Thyroid gland (tissue), 4 donors: ENCODE data around the gene NEK3. TPM values are rescaled to one million over a fixed set of nuclear protein-coding genes. Genes with fewer than 3 reads are reported as not detected.
"Not testable (repeated sequence)": the region's sequence is repeated elsewhere in the genome, so short reads cannot be mapped to it uniquely, and the experiment has no call there.

ENCODE experiments used
- DNase-seq, 2 donors: peaks; one replicate each; pipeline ENCODE4 v3.0.0-alpha.2; 2019
- H3K27ac ChIP-seq, 3 donors: fragments of 200-600 bp; sonication (generic); 1 replicate in 2 of 3; 2 replicates in 1 of 3; pipeline ENCODE4 v1.5.1; 2016 to 2019; ENCODE audit warnings: mild to moderate bottlenecking in 1 of 3, moderate library complexity in 1 of 3
- H3K27me3 ChIP-seq: fragments of 200-600 bp; sonication (generic); one replicate; pipeline ENCODE4 v1.5.1; 2019
- H3K36me3 ChIP-seq, 2 donors: fragments of 200-600 bp; sonication (generic); one replicate each; pipeline ENCODE4 v1.5.1; 2016 to 2019
- H3K4me1 ChIP-seq, 2 donors: fragments of 200-600 bp; sonication (generic); one replicate each; pipeline ENCODE4 v1.5.1; 2017 to 2019
- H3K4me3 ChIP-seq, 3 donors: fragments of 200-600 bp; sonication (generic); replicated peaks in 1 of 3; 1 replicate in 2 of 3; 2 replicates in 1 of 3; pipeline ENCODE4 v1.5.1; 2016; ENCODE audit warnings: mild to moderate bottlenecking in 1 of 3
- H3K9me3 ChIP-seq: fragments of 200-600 bp; sonication (generic); one replicate; pipeline ENCODE4 v1.5.1; 2017
- CTCF ChIP-seq, 6 experiments: fragments of 200-600 bp in 3 of 6; fragments of 450-650 bp in 3 of 6; sonication (generic) in 3 of 6; IDR thresholded peaks; one replicate each; pipeline ENCODE4 v1.5.1; 2016 to 2019; ENCODE audit warnings: antibody characterized with exemption in 6 of 6, mild to moderate bottlenecking in 2 of 6, inconsistent platforms in 1 of 6, moderate library complexity in 1 of 6
- POLR2A ChIP-seq, 2 donors: fragments of 450-650 bp; IDR thresholded peaks; one replicate each; pipeline ENCODE4 v1.6.1; 2017; ENCODE audit warnings: antibody characterized with exemption in 2 of 2, mild to moderate bottlenecking in 2 of 2, moderate library complexity in 1 of 2
- WGBS, 2 donors: methylation state at CpG; one replicate each; pipeline ENCODE4 v1.1.5; 2017; 5-methylcytosine and 5-hydroxymethylcytosine counted together
- intact Hi-C: fragments of 100-400 bp; cut with DNase I; formaldehyde crosslinking; loops from one replicate; pipeline ENCODE4 v1.15.1; 2023
- total RNA-seq, 4 donors: library from RNA; depleted of rRNA; stranded (reverse); fragments of >200 nt; gene quantifications; one replicate each; pipeline ENCODE4 v1.2.3, GENCODE V29; 2016

NEK3 gene
- total RNA-seq, 4 donors from 2014 or later = 5.7 to 14.8 (median 10.4) TPM

- Histone ChIP-seq H3K27me3 (no peaks in the 10 kb centered on the region), H3K9me3 (no peaks in the 10 kb centered on the region), H3K4me1 (no peaks in the 10 kb centered on the region), H3K4me3 (no peak overlapping the region), H3K27ac (no peak overlapping the region), H3K36me3 (peaks cover 18 to 26% of the 10 kb centered on the region in 2 donors)
- no peak for TF ChIP-seq CTCF (IDR thresholded peaks at IDR 0.05)
- TF ChIP-seq POLR2A (IDR thresholded peaks at IDR 0.05) = no peak
- intact Hi-C loops = no loop called here
- 95% methylated on average over 5 of the region's 5 CpGs for WGBS, 2 donors
- DNase-seq = no peak
Observed at GRCh38 chr13:52169839-52170238, 10.4 kb upstream of the NEK3 start.

DNA sequence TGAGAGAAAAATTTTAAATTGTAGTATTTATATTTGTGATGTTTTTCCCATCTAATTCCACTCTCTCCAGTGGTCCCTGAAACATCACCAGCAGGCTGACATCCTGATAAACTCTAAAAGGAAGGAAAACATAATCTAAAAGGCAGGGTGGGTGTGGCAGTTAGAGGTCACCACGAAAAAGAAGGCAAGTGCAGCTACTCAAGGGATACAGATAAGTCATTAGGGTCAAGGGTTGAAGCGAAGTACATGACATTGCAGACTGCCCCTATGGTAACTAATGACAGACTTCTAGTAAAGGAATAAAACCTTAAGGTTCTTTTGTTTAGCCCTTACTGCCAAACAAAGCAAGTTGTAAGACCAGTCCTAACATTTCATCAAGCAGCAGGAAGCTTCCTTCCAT is 6.0 kb upstream of the NEK3 start:
- Histone ChIP-seq H3K27me3 (no peaks in the 10 kb centered on the region), H3K36me3 (peaks cover 10 to 19% of the 10 kb centered on the region in 2 donors), H3K9me3 (no peaks in the 10 kb centered on the region), H3K4me1 (no peaks in the 10 kb centered on the region), H3K27ac (no peak overlapping the region), H3K4me3 (no peak overlapping the region)
- DNase-seq = no peak
- no peak for TF ChIP-seq POLR2A (IDR thresholded peaks at IDR 0.05)
- no peak for TF ChIP-seq CTCF (IDR thresholded peaks at IDR 0.05)
- 72 to 73% methylated on average over 2 of the region's 2 CpGs for WGBS, 2 donors
- intact Hi-C loops = no loop called here

DNA sequence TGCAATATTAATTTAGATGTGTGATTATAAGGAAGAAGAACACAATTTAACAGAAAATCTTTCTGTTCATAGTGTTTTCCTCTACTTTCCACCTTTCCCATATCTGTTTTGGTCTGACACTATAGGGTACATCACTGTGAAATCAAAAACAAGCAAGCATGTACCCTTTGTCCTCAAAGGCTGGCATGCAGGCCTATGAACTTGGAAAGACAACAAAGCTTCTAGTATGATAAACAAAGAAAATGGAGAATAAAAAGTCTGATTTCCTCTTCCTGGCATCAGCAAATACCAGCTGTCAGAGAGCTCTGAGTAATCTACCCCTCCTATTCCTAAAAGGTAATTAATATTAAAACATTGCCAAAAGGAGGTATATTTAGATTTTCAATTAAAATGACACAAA is 5.6 kb upstream of the NEK3 start:
- no peak for TF ChIP-seq POLR2A (IDR thresholded peaks at IDR 0.05)
- no peak for TF ChIP-seq CTCF (IDR thresholded peaks at IDR 0.05)
- Histone ChIP-seq H3K4me1 (peaks cover 0 to 1% of the 10 kb centered on the region in 2 donors), H3K9me3 (no peaks in the 10 kb centered on the region), H3K27me3 (no peaks in the 10 kb centered on the region), H3K36me3 (peaks cover 9 to 15% of the 10 kb centered on the region in 2 donors), H3K4me3 (no peak overlapping the region), H3K27ac (no peak overlapping the region)
- intact Hi-C loops = no loop called here
- DNase-seq = no peak

DNA sequence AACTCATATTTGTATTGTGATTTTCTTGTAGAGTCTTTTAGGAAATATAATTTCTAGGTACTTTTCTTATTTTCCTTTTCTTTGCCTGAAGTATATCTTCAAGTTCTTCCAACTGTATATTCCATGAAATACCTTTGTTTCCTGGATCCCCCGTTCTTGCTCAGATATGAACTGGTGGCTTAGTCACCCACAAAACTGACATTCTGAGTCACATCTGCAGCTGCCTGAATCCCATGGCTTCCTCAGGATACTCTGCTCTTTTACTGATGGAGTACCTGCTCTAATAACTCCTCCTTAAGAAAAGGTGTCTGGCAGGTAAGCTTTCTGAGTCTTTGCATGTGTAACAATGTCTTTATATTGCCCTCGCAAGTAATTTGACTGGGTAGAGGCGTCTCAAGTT is 4.5 kb upstream of the NEK3 start:
- H3K4me1 ChIP-seq, intact Hi-C loops, H3K4me3 ChIP-seq, H3K9me3 ChIP-seq, H3K27ac ChIP-seq, DNase-seq, H3K27me3 ChIP-seq, H3K36me3 ChIP-seq: not testable (repeated sequence)
- 86 to 94% methylated on average over 3 of the region's 3 CpGs for WGBS, 2 donors

DNA sequence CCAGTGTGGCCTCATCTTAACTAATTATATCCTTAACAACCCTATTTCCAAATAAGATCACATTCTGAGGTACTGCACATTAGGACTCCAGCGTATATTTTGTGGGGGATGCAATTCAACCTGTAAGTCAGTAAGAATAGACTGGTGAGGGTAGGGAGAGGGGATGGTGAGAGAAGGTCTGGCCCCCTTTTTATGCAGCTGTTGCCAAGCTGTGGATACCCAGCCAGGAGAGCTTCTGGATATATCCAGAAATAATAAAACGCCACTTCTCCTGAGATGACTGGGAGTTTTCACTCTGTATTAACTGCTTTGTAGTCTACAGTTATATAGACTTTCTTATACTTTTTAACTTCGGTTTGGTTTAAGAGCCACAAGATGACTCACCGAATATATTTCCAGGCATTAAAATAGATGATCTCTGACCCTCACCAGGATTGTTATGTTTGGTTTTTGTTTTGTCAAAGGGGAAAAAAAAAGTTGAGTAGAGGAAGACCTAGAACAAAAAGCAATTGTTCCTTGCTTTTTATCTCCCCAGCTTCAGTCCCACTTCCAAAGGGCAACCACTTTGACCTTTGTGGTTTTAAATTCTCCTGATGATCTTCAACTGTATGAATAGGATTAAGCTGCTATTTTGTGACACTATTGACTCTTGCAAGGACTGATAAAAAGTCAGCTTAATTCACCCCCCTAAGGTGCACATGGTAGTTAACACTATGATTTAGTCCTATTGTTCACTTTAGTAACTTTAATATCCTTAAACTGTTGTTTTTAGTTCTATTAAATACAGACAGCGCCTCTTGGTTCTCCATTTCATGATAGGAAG is 3.1 kb upstream of the NEK3 start:
- peaks cover 2 to 5% of the 10 kb centered on the region in 2 donors for H3K4me1 ChIP-seq

More for the DNA sequence above, 3.1 kb upstream of the NEK3 start:
- Histone ChIP-seq H3K27me3 (no peaks in the 10 kb centered on the region), H3K4me3 (no peak overlapping the region), H3K27ac (no peak overlapping the region), H3K36me3 (no peaks in the 10 kb centered on the region), H3K9me3 (no peaks in the 10 kb centered on the region)
- intact Hi-C loops = no loop called here
- 63 to 65% methylated on average over 5 of the region's 5 CpGs for WGBS, 2 donors
- no peak for TF ChIP-seq POLR2A (IDR thresholded peaks at IDR 0.05)
- no peak for TF ChIP-seq CTCF (IDR thresholded peaks at IDR 0.05)
- DNase-seq = no peak
